GM19351 (cell line): ENCODE measurements around the gene GTF3C4.
"Not testable (repeated sequence)": the region's sequence is repeated elsewhere in the genome, so short reads cannot be mapped to it uniquely, and the experiment has no call there.

ENCODE experiments used
- ATAC-seq: cut with Tn5 transposase; IDR thresholded peaks from one replicate; pipeline ENCODE4 v1.9.1; 2021; ENCODE audit warnings: mild to moderate bottlenecking, moderate library complexity; ENCODE audit not compliant: unreplicated experiment

GTF3C4 gene

GRCh38 chr9:132697230-132697629 lies 27.0 kb downstream of the GTF3C4 start:
- ATAC-seq, result no peak

- ATAC-seq, result no peak
These were observed 28.7 kb downstream of the GTF3C4 start for GRCh38 chr9:132698989-132699388.

- ATAC-seq, result no peak
These were observed 29.7 kb downstream of the GTF3C4 start for GRCh38 chr9:132699956-132700355.

GRCh38 chr9:132702254-132702653 lies 32.0 kb downstream of the GTF3C4 start:
- ATAC-seq, result no peak

GRCh38 chr9:132703336-132703735 lies 33.1 kb downstream of the GTF3C4 start:
- ATAC-seq, result no peak

GRCh38 chr9:132708239-132708638 lies 38.0 kb downstream of the GTF3C4 start:
- no peak for ATAC-seq

GRCh38 chr9:132708769-132709430 lies 38.6 kb downstream of the GTF3C4 start:
- no peak for ATAC-seq

GRCh38 chr9:132710333-132710732 lies 40.1 kb downstream of the GTF3C4 start:
- ATAC-seq, result no peak

- not testable (repeated sequence) for ATAC-seq
These were observed 40.9 kb downstream of the GTF3C4 start for GRCh38 chr9:132711152-132711551.

GRCh38 chr9:132711846-132712245 lies 41.6 kb downstream of the GTF3C4 start:
- no peak for ATAC-seq

- no peak for ATAC-seq
These were observed 42.5 kb downstream of the GTF3C4 start for GRCh38 chr9:132712753-132713152.

- no peak for ATAC-seq
These were observed 45.7 kb downstream of the GTF3C4 start for GRCh38 chr9:132716007-132716406.

GRCh38 chr9:132717326-132717945 lies 47.2 kb downstream of the GTF3C4 start:
- no peak for ATAC-seq

- not testable (repeated sequence) for ATAC-seq
These were observed 48.2 kb downstream of the GTF3C4 start for GRCh38 chr9:132718381-132718928.

- no peak for ATAC-seq
These were observed 51.4 kb downstream of the GTF3C4 start for GRCh38 chr9:132721661-132722060.

GRCh38 chr9:132722564-132723065 lies 52.4 kb downstream of the GTF3C4 start:
- ATAC-seq, result no peak

GRCh38 chr9:132723809-132724208 lies 53.5 kb downstream of the GTF3C4 start:
- no peak for ATAC-seq

GRCh38 chr9:132725306-132725705 lies 55.0 kb downstream of the GTF3C4 start:
- ATAC-seq, result no peak

- no peak for ATAC-seq
These were observed 56.4 kb downstream of the GTF3C4 start for GRCh38 chr9:132726576-132727130.

- no peak for ATAC-seq
These were observed 57.8 kb downstream of the GTF3C4 start for GRCh38 chr9:132728071-132728470.

GRCh38 chr9:132728497-132728896 lies 58.2 kb downstream of the GTF3C4 start:
- ATAC-seq, result no peak
